Measurements from ENCODE around the gene IGSF9. TPM values are rescaled to one million over a fixed set of nuclear protein-coding genes. Genes with fewer than 3 reads are reported as not detected.

Gene IGSF9
- total and polyA plus RNA-seq, 2 experiments from 2014 or later, result 0.13 TPM; not detected in 1

GRCh38 chr1:159892944-159893343, 52.5 kb downstream of the IGSF9 start:
- Histone ChIP-seq H2AFZ (no peak overlapping the region), H3K27ac (no peak overlapping the region), H3F3A (ENCODE audit: insufficient read depth) (peaks cover 6% of the 10 kb centered on the region; the same call in 1 of the 2 replicates), H4K20me1 (ENCODE audit: insufficient read depth) (no peaks in the 10 kb centered on the region), H3K4me2 (ENCODE audit: unreplicated experiment) (no peak overlapping the region), H3K9me3 (ENCODE audit: low read depth) (no peaks in the 10 kb centered on the region), H3K36me3 (ENCODE audit: low read depth) (no peaks in the 10 kb centered on the region), H3K4me3 (no peak overlapping the region), H3K9ac (no peak overlapping the region), H3K79me2 (ENCODE audit: insufficient read depth) (no peaks in the 10 kb centered on the region), H3K4me1 (ENCODE audit: insufficient read depth) (peaks cover 21% of the 10 kb centered on the region), H3K27me3 (replicated peaks; ENCODE audit: insufficient read depth) (no peaks in the 10 kb centered on the region), H3K9me2 (ENCODE audit: insufficient read depth) (no peaks in the 10 kb centered on the region)
- TF ChIP-seq EZH2phosphoT487 (IDR thresholded peaks at IDR 0.05; ENCODE audit: insufficient read depth, low read depth) (no peak), EZH2 (IDR thresholded peaks at IDR 0.05; ENCODE audit: insufficient read depth, poor library complexity, severe bottlenecking) (no peak)
- no peak for DNase-seq
- 96 to 98% methylated on average over 5 of the region's 5 CpGs for WGBS, 2 experiments (ENCODE audit: low coverage in 1 of 2, low lambda C conversion rate in 2 of 2, missing lambda C conversion rate in 2 of 2)
- in situ Hi-C loops (cut with MboI), result loop anchor here (5.0 to 10.0 kb wide), 2 partner anchors 96 to 728 kb away; no protein-coding TSS in a partner anchor

- Histone ChIP-seq H3K9me2 (ENCODE audit: insufficient read depth) (no peaks in the 10 kb centered on the region), H3K4me1 (ENCODE audit: insufficient read depth) (peaks cover 21% of the 10 kb centered on the region), H3K79me2 (ENCODE audit: insufficient read depth) (no peaks in the 10 kb centered on the region), H3K27me3 (replicated peaks; ENCODE audit: insufficient read depth) (no peaks in the 10 kb centered on the region), H3F3A (ENCODE audit: insufficient read depth) (peaks cover 6% of the 10 kb centered on the region; the same call in 1 of the 2 replicates), H3K27ac (no peak overlapping the region), H4K20me1 (ENCODE audit: insufficient read depth) (no peaks in the 10 kb centered on the region), H2AFZ (no peak overlapping the region), H3K9ac (no peak overlapping the region), H3K9me3 (ENCODE audit: low read depth) (no peaks in the 10 kb centered on the region), H3K4me3 (no peak overlapping the region), H3K4me2 (ENCODE audit: unreplicated experiment) (no peak overlapping the region), H3K36me3 (ENCODE audit: low read depth) (no peaks in the 10 kb centered on the region)
- TF ChIP-seq EZH2 (IDR thresholded peaks at IDR 0.05; ENCODE audit: insufficient read depth, poor library complexity, severe bottlenecking), result no peak
- TF ChIP-seq EZH2phosphoT487 (IDR thresholded peaks at IDR 0.05; ENCODE audit: insufficient read depth, low read depth), result no peak
- peak; percentile 93 for DNase-seq
- WGBS, 2 experiments (ENCODE audit: low coverage in 1 of 2, low lambda C conversion rate in 2 of 2, missing lambda C conversion rate in 2 of 2), result 41 to 42% methylated on average over 7 of the region's 7 CpGs
- in situ Hi-C loops (cut with MboI), result loop anchor here (5.0 to 10.0 kb wide), 2 partner anchors 94 to 727 kb away; no protein-coding TSS in a partner anchor
Measured at GRCh38 chr1:159891275-159892157, 53.9 kb downstream of the IGSF9 start.

- Histone ChIP-seq H3K4me3 (no peak overlapping the region), H3K79me2 (ENCODE audit: insufficient read depth) (no peaks in the 10 kb centered on the region), H3K27ac (peak overlapping the region; percentile 29), H3K27me3 (replicated peaks; ENCODE audit: insufficient read depth) (no peaks in the 10 kb centered on the region), H3K9me2 (ENCODE audit: insufficient read depth) (no peaks in the 10 kb centered on the region), H3K4me2 (ENCODE audit: unreplicated experiment) (no peak overlapping the region), H3K36me3 (ENCODE audit: low read depth) (no peaks in the 10 kb centered on the region), H3K9ac (no peak overlapping the region), H2AFZ (peak overlapping the region; percentile 63), H3K9me3 (ENCODE audit: low read depth) (no peaks in the 10 kb centered on the region), H3K4me1 (ENCODE audit: insufficient read depth) (peaks cover 21% of the 10 kb centered on the region), H4K20me1 (ENCODE audit: insufficient read depth) (no peaks in the 10 kb centered on the region), H3F3A (ENCODE audit: insufficient read depth) (peaks cover 6% of the 10 kb centered on the region; the same call in 1 of the 2 replicates)
- TF ChIP-seq EZH2phosphoT487 (IDR thresholded peaks at IDR 0.05; ENCODE audit: insufficient read depth, low read depth) (no peak), EZH2 (IDR thresholded peaks at IDR 0.05; ENCODE audit: insufficient read depth, poor library complexity, severe bottlenecking) (no peak)
- 96 to 97% methylated on average over 8 of the region's 8 CpGs for WGBS, 2 experiments (ENCODE audit: low coverage in 1 of 2, low lambda C conversion rate in 2 of 2, missing lambda C conversion rate in 2 of 2)
- in situ Hi-C loops (cut with MboI), result loop anchor here (5.0 to 10.0 kb wide), 2 partner anchors 93 to 726 kb away; no protein-coding TSS in a partner anchor
- DNase-seq, result no peak
Measured at GRCh38 chr1:159890390-159890789, 55.0 kb downstream of the IGSF9 start.

GRCh38 chr1:159889821-159890252, 55.6 kb downstream of the IGSF9 start:
- DNase-seq, result peak; percentile 91
- peaks cover 6% of the 10 kb centered on the region; the same call in 1 of the 2 replicates for H3F3A ChIP-seq (ENCODE audit: insufficient read depth)
- H3K36me3 ChIP-seq (ENCODE audit: low read depth), result no peaks in the 10 kb centered on the region
- H3K27ac ChIP-seq, result peak overlapping the region; percentile 29
- H3K4me2 ChIP-seq (ENCODE audit: unreplicated experiment), result peak overlapping the region; percentile 29
- H3K9me2 ChIP-seq (ENCODE audit: insufficient read depth), result no peaks in the 10 kb centered on the region
- peaks cover 21% of the 10 kb centered on the region for H3K4me1 ChIP-seq (ENCODE audit: insufficient read depth)
- no peak for TF ChIP-seq EZH2phosphoT487 (IDR thresholded peaks at IDR 0.05; ENCODE audit: insufficient read depth, low read depth)
- no peak for TF ChIP-seq EZH2 (IDR thresholded peaks at IDR 0.05; ENCODE audit: insufficient read depth, poor library complexity, severe bottlenecking)
- no peaks in the 10 kb centered on the region for H3K9me3 ChIP-seq (ENCODE audit: low read depth)
- no peaks in the 10 kb centered on the region for H4K20me1 ChIP-seq (ENCODE audit: insufficient read depth)
- H3K27me3 ChIP-seq (replicated peaks; ENCODE audit: insufficient read depth), result no peaks in the 10 kb centered on the region
- H3K9ac ChIP-seq, result no peak overlapping the region
- H3K4me3 ChIP-seq, result no peak overlapping the region
- no peaks in the 10 kb centered on the region for H3K79me2 ChIP-seq (ENCODE audit: insufficient read depth)
- in situ Hi-C loops (cut with MboI), result loop anchor here (5.0 to 10.0 kb wide), 2 partner anchors 93 to 725 kb away; no protein-coding TSS in a partner anchor
- 6 to 9% methylated on average over 2 of the region's 2 CpGs for WGBS, 2 experiments (ENCODE audit: low coverage in 1 of 2, low lambda C conversion rate in 2 of 2, missing lambda C conversion rate in 2 of 2)
- H2AFZ ChIP-seq, result peak overlapping the region; percentile 63
